Neural progenitor cell (in vitro differentiated cells): ENCODE data around the gene TYMP. TPM values are rescaled to one million over a fixed set of nuclear protein-coding genes. Genes with fewer than 3 reads are reported as not detected.

Source experiments
- DNase-seq: peaks from one replicate; pipeline ENCODE4 v3.0.0-alpha.2; 2016; ENCODE audit warnings: low spot score
- H2AFZ ChIP-seq: fragments of 200-600 bp; sonication (generic); replicated peaks from 2 replicates; pipeline ENCODE4 v1.6.1; 2016; ENCODE audit warnings: antibody characterized with exemption
- H3F3A ChIP-seq: fragments of 200-600 bp; sonication (generic); 2 replicates; pipeline ENCODE4 v1.6.1; 2016; ENCODE audit warnings: antibody characterized with exemption, low read depth
- H3K27ac ChIP-seq: fragments of 200-600 bp; sonication (generic); 2 replicates; pipeline ENCODE4 v1.5.1; 2016; ENCODE audit warnings: mild to moderate bottlenecking
- H3K27me3 ChIP-seq: fragments of 200-600 bp; sonication (generic); 2 replicates; pipeline ENCODE4 v1.6.1; 2016; ENCODE audit warnings: mild to moderate bottlenecking, moderate library complexity
- H3K36me3 ChIP-seq: fragments of 200-600 bp; sonication (generic); 2 replicates; pipeline ENCODE4 v1.5.1; 2016
- H3K4me1 ChIP-seq: fragments of 200-600 bp; sonication (generic); 2 replicates; pipeline ENCODE4 v1.6.1; 2016; ENCODE audit warnings: mixed run types
- H3K4me2 ChIP-seq: fragments of 200-600 bp; sonication (generic); 2 replicates; pipeline ENCODE4 v1.6.1; 2016
- H3K4me3 ChIP-seq: fragments of 200-600 bp; sonication (generic); 2 replicates; pipeline ENCODE4 v1.5.1; 2016
- H3K79me2 ChIP-seq: fragments of 200-600 bp; sonication (generic); 2 replicates; pipeline ENCODE4 v1.6.1; 2016; ENCODE audit warnings: low read depth
- H3K9ac ChIP-seq: fragments of 200-600 bp; sonication (generic); 2 replicates; pipeline ENCODE4 v1.6.1; 2016
- H3K9me3 ChIP-seq: fragments of 200-600 bp; sonication (generic); 2 replicates; pipeline ENCODE4 v1.5.1; 2016; ENCODE audit warnings: low read depth
- H4K20me1 ChIP-seq: fragments of 200-600 bp; sonication (generic); 2 replicates; pipeline ENCODE4 v1.6.1; 2016; ENCODE audit warnings: low read depth
- H3K27ac Mint-ChIP-seq: 3 replicates; pipeline ENCODE4 v1.8.0; 2021; ENCODE audit warnings: mixed read lengths
- H3K27me3 Mint-ChIP-seq: 2 replicates; pipeline ENCODE4 v1.8.0; 2022; ENCODE audit warnings: low read depth, mild to moderate bottlenecking, inconsistent platforms, moderate library complexity, mixed read lengths; ENCODE audit not compliant: insufficient read depth
- H3K36me3 Mint-ChIP-seq: 3 replicates; pipeline ENCODE4 v1.8.0; 2021; ENCODE audit warnings: mixed read lengths
- H3K4me1 Mint-ChIP-seq: 3 replicates; pipeline ENCODE4 v1.8.0; 2021; ENCODE audit warnings: mixed read lengths
- H3K4me3 Mint-ChIP-seq: 3 replicates; pipeline ENCODE4 v1.8.0; 2021; ENCODE audit warnings: mild to moderate bottlenecking, moderate library complexity, mixed read lengths
- H3K9me3 Mint-ChIP-seq: 3 replicates; pipeline ENCODE4 v1.8.0; 2020; ENCODE audit warnings: mixed read lengths
- EZH2 ChIP-seq: fragments of 200-600 bp; sonication (generic); IDR thresholded peaks from 2 replicates; pipeline ENCODE4 v1.6.1; 2017; ENCODE audit warnings: antibody characterized with exemption, mild to moderate bottlenecking, moderate library complexity
- EZH2phosphoT487 ChIP-seq: fragments of 200-600 bp; sonication (generic); IDR thresholded peaks from 2 replicates; pipeline ENCODE4 v1.6.1; 2017; ENCODE audit warnings: antibody characterized with exemption
- total RNA-seq: library from RNA; depleted of rRNA; stranded (reverse); fragments of >200 nt; gene quantifications from 2 replicates; pipeline ENCODE4 v1.2.3, GENCODE V29; 2015; ENCODE audit warnings: low replicate concordance
- TF ChIP-seq, protein P1 (sequence below): fragments of 200-600 bp; sonication (generic); IDR thresholded peaks from 2 replicates; pipeline ENCODE4 v1.5.1; 2017; ENCODE audit warnings: antibody characterized with exemption, mild to moderate bottlenecking

Gene TYMP
- total RNA-seq, 1 donor from 2014 or later: not detected

DNA sequence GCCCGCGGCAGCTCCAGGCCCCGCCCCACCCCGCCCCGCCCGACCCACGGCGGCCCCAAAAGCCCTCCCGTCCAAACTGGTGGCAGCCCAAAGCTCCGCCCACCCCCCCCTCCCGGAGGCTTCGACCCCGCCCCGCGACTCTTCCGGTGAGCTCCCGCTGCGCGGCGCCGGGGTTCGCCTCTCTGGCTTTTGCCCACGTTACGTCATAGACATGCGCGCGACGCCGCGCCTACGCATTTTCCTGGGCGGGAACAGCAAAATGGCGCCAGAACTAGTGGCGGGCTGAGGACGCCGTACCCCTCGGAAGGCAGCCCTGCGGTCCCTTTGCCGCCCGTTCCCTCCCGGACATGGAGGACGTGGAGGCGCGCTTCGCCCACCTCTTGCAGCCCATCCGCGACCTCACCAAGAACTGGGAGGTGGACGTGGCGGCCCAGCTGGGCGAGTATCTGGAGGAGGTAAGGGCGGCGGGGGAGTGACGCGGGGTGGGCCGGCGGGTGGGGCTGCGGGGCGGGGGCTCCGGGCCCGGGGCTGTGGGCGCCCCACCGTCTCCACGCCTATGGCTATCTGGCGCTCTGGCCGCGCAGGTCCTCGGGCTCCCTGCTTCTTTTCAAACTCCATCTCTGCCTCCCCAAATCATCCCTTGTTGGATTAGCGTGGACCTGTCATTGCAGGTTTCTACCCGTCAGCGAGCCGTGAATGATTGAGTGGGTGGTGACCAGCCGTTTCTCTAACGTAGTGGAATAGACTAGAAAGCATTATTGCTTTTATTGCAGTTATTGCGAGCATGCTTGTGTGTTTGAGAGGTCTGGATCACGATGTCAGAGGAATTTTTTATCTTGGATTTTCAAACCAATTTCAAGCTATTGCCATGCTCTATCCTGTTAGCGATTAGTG, 21.6 kb downstream of the TYMP start, which contains the start of gene NCAPH2:
TSS of gene NCAPH2 (plus strand) at position 234 of the 894 bp plus-strand sequence. CDS start at position 348, 114 bp downstream.
- Mint-ChIP-seq H3K36me3 (peaks cover 4% of the 10 kb centered on the region), H3K27ac (peak within 1 kb of the TSS; percentile 91), H3K4me3 (peak within 1 kb of the TSS; percentile 97), H3K9me3 (no peaks in the 10 kb centered on the region), H3K4me1 (peaks cover 11% of the 10 kb centered on the region), H3K27me3 (peaks cover 3% of the 10 kb centered on the region)
- H3K27ac ChIP-seq: peak within 1 kb of the TSS; percentile 61
- peaks cover 6% of the 10 kb centered on the region for H3F3A ChIP-seq
- H3K9me3 ChIP-seq: no peaks in the 10 kb centered on the region
- H3K4me3 ChIP-seq: peak within 1 kb of the TSS; percentile 75
- no peaks in the 10 kb centered on the region for H3K27me3 ChIP-seq
- H3K9ac ChIP-seq: peak within 1 kb of the TSS; percentile 73
- TF ChIP-seq EZH2 (no peak), EZH2phosphoT487 (no peak)
- TF ChIP-seq, protein P1, sequence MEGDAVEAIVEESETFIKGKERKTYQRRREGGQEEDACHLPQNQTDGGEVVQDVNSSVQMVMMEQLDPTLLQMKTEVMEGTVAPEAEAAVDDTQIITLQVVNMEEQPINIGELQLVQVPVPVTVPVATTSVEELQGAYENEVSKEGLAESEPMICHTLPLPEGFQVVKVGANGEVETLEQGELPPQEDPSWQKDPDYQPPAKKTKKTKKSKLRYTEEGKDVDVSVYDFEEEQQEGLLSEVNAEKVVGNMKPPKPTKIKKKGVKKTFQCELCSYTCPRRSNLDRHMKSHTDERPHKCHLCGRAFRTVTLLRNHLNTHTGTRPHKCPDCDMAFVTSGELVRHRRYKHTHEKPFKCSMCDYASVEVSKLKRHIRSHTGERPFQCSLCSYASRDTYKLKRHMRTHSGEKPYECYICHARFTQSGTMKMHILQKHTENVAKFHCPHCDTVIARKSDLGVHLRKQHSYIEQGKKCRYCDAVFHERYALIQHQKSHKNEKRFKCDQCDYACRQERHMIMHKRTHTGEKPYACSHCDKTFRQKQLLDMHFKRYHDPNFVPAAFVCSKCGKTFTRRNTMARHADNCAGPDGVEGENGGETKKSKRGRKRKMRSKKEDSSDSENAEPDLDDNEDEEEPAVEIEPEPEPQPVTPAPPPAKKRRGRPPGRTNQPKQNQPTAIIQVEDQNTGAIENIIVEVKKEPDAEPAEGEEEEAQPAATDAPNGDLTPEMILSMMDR: no peak
- no peaks in the 10 kb centered on the region for H3K36me3 ChIP-seq
- peak; percentile 99 for DNase-seq
- peak within 1 kb of the TSS; percentile 98 for H3K4me2 ChIP-seq
- H4K20me1 ChIP-seq: peaks cover 31% of the 10 kb centered on the region
- H2AFZ ChIP-seq: peak within 1 kb of the TSS; percentile 84
- peaks cover 16% of the 10 kb centered on the region for H3K4me1 ChIP-seq
- peaks cover 53% of the 10 kb centered on the region for H3K79me2 ChIP-seq

DNA sequence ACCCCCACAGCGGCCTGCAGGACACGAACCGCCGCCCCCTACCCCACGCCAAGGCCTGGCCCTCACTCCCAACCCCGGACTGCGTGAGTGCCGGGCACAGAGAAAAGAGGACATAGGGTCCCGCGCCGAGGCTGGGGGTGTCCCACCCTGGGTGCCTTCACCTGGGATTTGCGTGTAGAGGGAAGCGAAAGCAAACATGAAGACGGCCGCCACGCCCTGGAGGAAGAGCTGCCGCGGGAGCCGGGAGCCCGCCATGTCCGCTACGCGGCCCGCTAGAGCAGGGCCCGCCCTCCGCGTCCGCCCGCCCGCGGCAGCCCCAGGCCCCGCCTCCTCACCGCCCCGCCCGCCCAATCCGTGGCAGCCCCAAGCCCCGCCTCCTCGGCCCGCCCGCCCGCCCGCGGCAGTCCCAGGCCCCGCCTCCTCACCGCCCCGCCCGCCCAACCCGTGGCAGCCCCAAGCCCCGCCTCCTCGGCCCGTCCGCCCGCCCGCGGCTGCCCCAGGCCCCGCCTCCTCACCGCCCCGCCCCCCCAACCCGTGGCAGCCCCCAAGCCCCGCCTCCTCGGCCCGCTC, 22.3 kb downstream of the TYMP start, which contains the start of gene LMF2:
TSS of gene LMF2 (minus strand) at position 282 of the 570 bp plus-strand sequence. CDS start at position 255, 27 bp downstream.
- Histone ChIP-seq H3K4me2 (peak within 1 kb of the TSS; percentile 98), H3K4me3 (peak within 1 kb of the TSS; percentile 75), H3K27me3 (no peaks in the 10 kb centered on the region), H3K9me3 (no peaks in the 10 kb centered on the region), H3K4me1 (peaks cover 16% of the 10 kb centered on the region), H3F3A (peaks cover 6% of the 10 kb centered on the region), H3K9ac (peak within 1 kb of the TSS; percentile 73), H3K79me2 (peaks cover 46% of the 10 kb centered on the region), H2AFZ (peak within 1 kb of the TSS; percentile 84), H3K36me3 (no peaks in the 10 kb centered on the region), H3K27ac (peak within 1 kb of the TSS; percentile 61), H4K20me1 (peaks cover 25% of the 10 kb centered on the region)
- Mint-ChIP-seq H3K27ac (peak within 1 kb of the TSS; percentile 91), H3K27me3 (peaks cover 3% of the 10 kb centered on the region), H3K9me3 (no peaks in the 10 kb centered on the region), H3K4me1 (peaks cover 11% of the 10 kb centered on the region), H3K4me3 (peak within 1 kb of the TSS; percentile 97), H3K36me3 (peaks cover 4% of the 10 kb centered on the region)
- no peak for TF ChIP-seq EZH2phosphoT487
- TF ChIP-seq, protein P1: no peak
- TF ChIP-seq EZH2: no peak
- DNase-seq: no peak

DNA sequence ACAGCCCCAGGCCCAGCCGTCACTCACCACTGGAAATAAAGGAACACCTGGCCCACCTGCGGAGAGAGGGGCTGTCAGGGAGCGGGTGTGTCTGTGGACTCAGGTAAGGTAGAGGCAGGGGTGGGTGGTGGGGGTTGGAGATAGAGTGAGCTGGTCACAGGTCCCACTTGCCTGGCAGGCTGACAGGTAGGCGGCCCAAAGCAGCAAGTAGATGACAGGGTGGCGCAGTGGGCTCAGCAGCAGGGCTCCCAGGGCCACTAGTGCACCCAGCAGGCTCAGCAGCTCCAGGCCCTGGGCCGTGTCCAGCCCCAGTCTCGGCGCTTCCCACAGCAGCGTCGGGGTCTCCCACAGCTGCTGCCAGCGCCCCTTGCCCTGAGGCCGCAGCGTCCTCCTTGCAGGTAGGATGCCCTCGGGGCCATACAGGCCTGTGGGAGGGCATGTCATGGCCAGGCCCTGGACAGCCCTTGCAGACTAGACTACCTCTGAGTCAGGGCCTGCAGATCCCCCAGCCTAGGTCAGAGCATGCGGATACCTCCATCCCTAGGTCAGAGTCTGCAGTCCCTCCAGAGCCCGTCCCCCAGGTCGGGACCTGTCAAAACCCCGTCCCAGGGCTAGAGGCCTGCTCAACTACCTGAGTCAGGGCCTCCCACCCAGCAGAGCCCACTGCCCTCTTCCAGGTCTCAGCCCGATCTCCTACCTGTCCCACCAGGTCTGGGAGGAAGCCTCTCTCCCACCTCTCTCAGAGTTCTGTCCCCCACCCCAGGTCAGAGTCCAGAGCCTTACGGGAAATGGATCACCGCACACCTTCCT, 23.0 kb downstream of the TYMP start:
- Histone ChIP-seq H3K27me3 (no peaks in the 10 kb centered on the region), H3K4me1 (peaks cover 16% of the 10 kb centered on the region), H2AFZ (peak overlapping the region; percentile 84), H3K36me3 (no peaks in the 10 kb centered on the region), H3K27ac (no peak overlapping the region), H3K9me3 (no peaks in the 10 kb centered on the region), H3K9ac (peak overlapping the region; percentile 61), H3K4me2 (peak overlapping the region; percentile 98), H4K20me1 (peaks cover 25% of the 10 kb centered on the region), H3K4me3 (peak overlapping the region; percentile 72), H3F3A (peaks cover 6% of the 10 kb centered on the region), H3K79me2 (peaks cover 39% of the 10 kb centered on the region)
- TF ChIP-seq EZH2: no peak
- TF ChIP-seq, protein P1: no peak
- no peaks in the 10 kb centered on the region for H3K27me3 Mint-ChIP-seq
- peaks cover 2% of the 10 kb centered on the region for H3K36me3 Mint-ChIP-seq
- DNase-seq: peak; percentile 42
- peak overlapping the region; percentile 97 for H3K4me3 Mint-ChIP-seq
- peaks cover 11% of the 10 kb centered on the region for H3K4me1 Mint-ChIP-seq
- H3K9me3 Mint-ChIP-seq: no peaks in the 10 kb centered on the region
- no peak overlapping the region for H3K27ac Mint-ChIP-seq
